Tibial nerve (tissue), 4 donors: ENCODE results near the gene CIBAR2. TPM values are rescaled to one million over a fixed set of nuclear protein-coding genes. Genes with fewer than 3 reads are reported as not detected.

Experiments
- DNase-seq, 2 donors: peaks; one replicate each; pipeline ENCODE4 v3.0.0-alpha.2; 2019; ENCODE audit warnings: low spot score in 2 of 2
- H3K27ac ChIP-seq, 4 donors: fragments of 200-600 bp; sonication (generic) in 3 of 4; one replicate each; pipeline ENCODE4 v1.5.1; 2017 to 2019; ENCODE audit warnings: mild to moderate bottlenecking in 1 of 4
- H3K27me3 ChIP-seq, 2 donors: fragments of 200-600 bp; sonication (generic) in 1 of 2; one replicate each; pipeline versions ENCODE4 v1.5.1 to v1.6.0; 2017 to 2019
- H3K36me3 ChIP-seq, 3 donors: fragments of 200-600 bp; sonication (generic); one replicate each; pipeline ENCODE4 v1.5.1; 2018 to 2019
- H3K4me1 ChIP-seq, 4 donors: fragments of 200-600 bp; sonication (generic) in 3 of 4; one replicate each; pipeline ENCODE4 v1.5.1; 2017 to 2019
- H3K4me3 ChIP-seq, 4 donors: fragments of 200-600 bp; sonication (generic) in 3 of 4; one replicate each; pipeline ENCODE4 v1.5.1; 2017 to 2019; ENCODE audit warnings: mild to moderate bottlenecking in 1 of 4, moderate library complexity in 1 of 4
- H3K9me3 ChIP-seq, 4 donors: fragments of 200-600 bp; sonication (generic) in 3 of 4; one replicate each; pipeline ENCODE4 v1.5.1; 2017 to 2019
- EP300 ChIP-seq, 2 donors: sonication (generic); formaldehyde crosslinking; IDR thresholded peaks; one replicate each; pipeline ENCODE4 v1.6.1; 2017; ENCODE audit warnings: antibody characterized with exemption in 2 of 2, mild to moderate bottlenecking in 1 of 2
- POLR2A ChIP-seq, 2 donors: fragments of 450-650 bp; IDR thresholded peaks; one replicate each; pipeline ENCODE4 v1.6.1; 2017; ENCODE audit warnings: antibody characterized with exemption in 2 of 2, mild to moderate bottlenecking in 2 of 2, moderate library complexity in 2 of 2
- WGBS, 2 donors: methylation state at CpG; one replicate each; pipeline ENCODE4 v1.1.5; 2018; 5-methylcytosine and 5-hydroxymethylcytosine counted together
- total RNA-seq, 4 donors: library from RNA; depleted of rRNA; stranded (reverse); fragments of >200 nt; gene quantifications; one replicate each; pipeline ENCODE4 v1.1.0, GENCODE V29; 2016
- TF ChIP-seq, protein P1 (sequence below), 5 experiments: fragments of 200-600 bp in 3 of 5; fragments of 450-650 bp in 2 of 5; sonication (generic) in 3 of 5; IDR thresholded peaks; one replicate each; pipeline ENCODE4 v1.5.1; 2016 to 2019; ENCODE audit warnings: antibody characterized with exemption in 5 of 5, mild to moderate bottlenecking in 3 of 5, moderate library complexity in 2 of 5

CIBAR2 gene
- total RNA-seq, 4 donors from 2014 or later, result not detected

DNA sequence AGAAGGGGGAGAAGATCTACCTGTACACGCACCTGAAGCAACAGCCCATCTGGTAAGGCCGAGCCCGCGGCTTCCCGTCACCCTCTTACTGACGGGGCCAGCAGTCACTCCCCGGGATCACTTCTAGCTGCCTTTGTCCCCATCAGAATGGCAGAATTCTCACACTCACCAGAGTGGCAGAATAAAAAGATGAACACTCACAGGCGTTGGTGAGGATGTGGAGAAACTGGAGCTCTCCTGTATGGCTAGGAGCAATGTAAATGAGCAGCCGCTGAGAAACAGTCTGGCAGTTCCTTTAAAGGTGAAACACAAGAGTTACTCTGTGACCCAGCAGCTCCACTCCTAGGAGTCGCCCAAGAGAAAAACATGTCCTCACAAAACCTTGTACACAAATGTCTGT lies 33.3 kb downstream of the CIBAR2 start:
- TF ChIP-seq, protein P1, sequence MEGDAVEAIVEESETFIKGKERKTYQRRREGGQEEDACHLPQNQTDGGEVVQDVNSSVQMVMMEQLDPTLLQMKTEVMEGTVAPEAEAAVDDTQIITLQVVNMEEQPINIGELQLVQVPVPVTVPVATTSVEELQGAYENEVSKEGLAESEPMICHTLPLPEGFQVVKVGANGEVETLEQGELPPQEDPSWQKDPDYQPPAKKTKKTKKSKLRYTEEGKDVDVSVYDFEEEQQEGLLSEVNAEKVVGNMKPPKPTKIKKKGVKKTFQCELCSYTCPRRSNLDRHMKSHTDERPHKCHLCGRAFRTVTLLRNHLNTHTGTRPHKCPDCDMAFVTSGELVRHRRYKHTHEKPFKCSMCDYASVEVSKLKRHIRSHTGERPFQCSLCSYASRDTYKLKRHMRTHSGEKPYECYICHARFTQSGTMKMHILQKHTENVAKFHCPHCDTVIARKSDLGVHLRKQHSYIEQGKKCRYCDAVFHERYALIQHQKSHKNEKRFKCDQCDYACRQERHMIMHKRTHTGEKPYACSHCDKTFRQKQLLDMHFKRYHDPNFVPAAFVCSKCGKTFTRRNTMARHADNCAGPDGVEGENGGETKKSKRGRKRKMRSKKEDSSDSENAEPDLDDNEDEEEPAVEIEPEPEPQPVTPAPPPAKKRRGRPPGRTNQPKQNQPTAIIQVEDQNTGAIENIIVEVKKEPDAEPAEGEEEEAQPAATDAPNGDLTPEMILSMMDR (IDR thresholded peaks at IDR 0.05), result no peak
- no peak for TF ChIP-seq POLR2A (IDR thresholded peaks at IDR 0.05)
- no peak for TF ChIP-seq EP300 (IDR thresholded peaks at IDR 0.05)
- H3K27me3 ChIP-seq, result no peaks in the 10 kb centered on the region
- no peak overlapping the region for H3K27ac ChIP-seq
- H3K9me3 ChIP-seq, result no peaks in the 10 kb centered on the region
- WGBS, 2 donors, result 97 to 99% methylated on average over 9 to 10 of the region's 10 CpGs
- no peak for DNase-seq
- H3K4me3 ChIP-seq, result no peak overlapping the region
- peaks cover 0 to 68% (median 0%) of the 10 kb centered on the region in 3 donors for H3K36me3 ChIP-seq
- H3K4me1 ChIP-seq, result peaks cover 0 to 7% (median 0%) of the 10 kb centered on the region in 4 donors

GRCh38 chr16:85078226-85078625 lies 34.0 kb downstream of the CIBAR2 start:
- Histone ChIP-seq H3K27ac (no peak overlapping the region), H3K4me1 (peaks cover 0 to 7% (median 0%) of the 10 kb centered on the region in 4 donors), H3K36me3 (peaks cover 0 to 75% (median 0%) of the 10 kb centered on the region in 3 donors), H3K4me3 (no peak overlapping the region), H3K9me3 (no peaks in the 10 kb centered on the region), H3K27me3 (no peaks in the 10 kb centered on the region)
- TF ChIP-seq, protein P1 (IDR thresholded peaks at IDR 0.05), result no peak
- TF ChIP-seq EP300 (IDR thresholded peaks at IDR 0.05) (no peak), POLR2A (IDR thresholded peaks at IDR 0.05) (no peak)
- DNase-seq, result no peak
- 82 to 92% methylated on average over 8 to 10 of the region's 10 CpGs for WGBS, 2 donors

- H3K9me3 ChIP-seq, result no peaks in the 10 kb centered on the region
- WGBS, 2 donors, result 87 to 88% methylated on average over 16 of the region's 16 CpGs
- no peaks in the 10 kb centered on the region for H3K27me3 ChIP-seq
- H3K4me1 ChIP-seq, result peaks cover 0 to 4% (median 0%) of the 10 kb centered on the region in 4 donors
- no peak overlapping the region for H3K27ac ChIP-seq
- TF ChIP-seq EP300 (IDR thresholded peaks at IDR 0.05) (no peak), POLR2A (IDR thresholded peaks at IDR 0.05) (no peak)
- TF ChIP-seq, protein P1 (IDR thresholded peaks at IDR 0.05), result no peak
- DNase-seq, result no peak
- H3K36me3 ChIP-seq, result peaks cover 0 to 81% (median 0%) of the 10 kb centered on the region in 3 donors
- H3K4me3 ChIP-seq, result no peak overlapping the region
Observed at GRCh38 chr16:85077576-85078125, 34.6 kb downstream of the CIBAR2 start.

GRCh38 chr16:85077039-85077438 lies 35.2 kb downstream of the CIBAR2 start:
- no peaks in the 10 kb centered on the region for H3K4me1 ChIP-seq
- H3K36me3 ChIP-seq, result peaks cover 0 to 85% (median 0%) of the 10 kb centered on the region in 3 donors
- WGBS, 2 donors, result 72 to 85% methylated on average over 10 of the region's 10 CpGs
- no peak overlapping the region for H3K4me3 ChIP-seq
- TF ChIP-seq EP300 (IDR thresholded peaks at IDR 0.05), result no peak
- TF ChIP-seq, protein P1 (IDR thresholded peaks at IDR 0.05), result no peak
- no peak for TF ChIP-seq POLR2A (IDR thresholded peaks at IDR 0.05)
- no peak overlapping the region for H3K27ac ChIP-seq
- no peaks in the 10 kb centered on the region for H3K27me3 ChIP-seq
- no peaks in the 10 kb centered on the region for H3K9me3 ChIP-seq
- DNase-seq, result no peak

- Histone ChIP-seq H3K4me1 (no peaks in the 10 kb centered on the region), H3K9me3 (no peaks in the 10 kb centered on the region), H3K27me3 (no peaks in the 10 kb centered on the region), H3K4me3 (no peak overlapping the region), H3K27ac (no peak overlapping the region), H3K36me3 (peaks cover 0 to 84% (median 0%) of the 10 kb centered on the region in 3 donors)
- DNase-seq, result no peak
- 79 to 84% methylated on average over 16 of the region's 16 CpGs for WGBS, 2 donors
- TF ChIP-seq, protein P1 (IDR thresholded peaks at IDR 0.05), result no peak
- TF ChIP-seq EP300 (IDR thresholded peaks at IDR 0.05) (no peak), POLR2A (IDR thresholded peaks at IDR 0.05) (no peak)
Observed at GRCh38 chr16:85075236-85075924, 36.9 kb downstream of the CIBAR2 start.
